Activated naive CD4-positive, alpha-beta T cell treated with Interleukin-2 at 50 U/mL for 16 hours (primary cell): ENCODE data around the gene GPC3.
"Not testable (repeated sequence)": the region's sequence is repeated elsewhere in the genome, so short reads cannot be mapped to it uniquely, and the experiment has no call there.

Source experiments
- DNase-seq: peaks from one replicate; pipeline ENCODE4 v3.0.0-alpha.2; 2020

GPC3 gene

DNA sequence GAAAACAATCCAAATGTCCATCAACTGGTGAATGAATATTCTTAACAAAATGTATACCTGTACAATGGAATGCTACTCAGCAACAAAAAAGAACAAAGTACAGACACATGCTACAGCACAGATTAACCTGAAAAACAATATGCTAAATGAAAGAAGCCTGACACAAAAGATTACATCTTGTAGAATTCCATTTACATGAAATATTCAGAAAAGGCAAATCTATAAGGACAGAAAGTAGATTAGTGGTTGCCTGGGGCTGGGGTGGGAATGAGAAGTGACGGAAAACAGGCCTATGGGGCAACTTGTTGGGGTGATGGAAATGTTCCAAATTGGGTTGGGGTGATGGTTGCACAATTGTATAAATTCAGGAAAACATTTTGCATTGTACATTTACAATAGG, 351.0 kb downstream of the GPC3 start:
- DNase-seq: no peak

DNA sequence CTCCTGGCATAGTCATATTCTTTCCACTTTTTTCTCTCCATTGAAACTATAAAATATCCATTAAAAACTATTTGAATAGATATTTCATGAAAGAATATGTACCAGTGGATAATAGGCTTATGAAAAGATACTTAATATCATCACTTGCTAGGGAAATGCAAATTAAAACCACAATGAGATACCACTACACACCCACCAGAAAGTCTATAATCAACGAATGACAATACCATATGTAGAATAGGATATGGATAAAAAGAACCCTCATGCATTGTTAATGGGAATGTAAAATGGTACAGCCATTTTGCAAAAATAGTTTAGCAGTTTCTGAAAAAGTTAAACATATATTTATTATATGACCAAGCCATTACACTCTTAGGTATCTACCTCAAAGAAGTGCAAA, 351.4 kb downstream of the GPC3 start:
- DNase-seq: no peak

DNA sequence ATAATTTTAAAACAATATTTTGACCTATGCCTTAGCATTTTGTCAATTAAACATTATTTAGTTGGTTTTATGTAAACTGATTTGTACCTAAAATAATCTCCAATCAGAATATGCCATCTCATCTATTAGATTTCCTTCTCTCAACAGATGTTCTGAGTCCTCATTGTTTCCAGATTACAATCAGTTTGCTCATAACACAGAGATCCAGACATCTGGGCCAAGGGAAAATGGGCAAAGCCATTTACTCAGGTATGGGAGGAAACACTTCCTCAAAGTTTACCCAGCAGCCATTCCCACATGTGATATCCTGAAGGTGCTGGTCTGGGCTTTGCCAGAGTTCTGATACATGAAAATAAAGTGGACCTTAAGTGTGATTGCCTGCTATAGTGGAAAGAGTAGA, 352.2 kb downstream of the GPC3 start:
- DNase-seq: no peak

DNA sequence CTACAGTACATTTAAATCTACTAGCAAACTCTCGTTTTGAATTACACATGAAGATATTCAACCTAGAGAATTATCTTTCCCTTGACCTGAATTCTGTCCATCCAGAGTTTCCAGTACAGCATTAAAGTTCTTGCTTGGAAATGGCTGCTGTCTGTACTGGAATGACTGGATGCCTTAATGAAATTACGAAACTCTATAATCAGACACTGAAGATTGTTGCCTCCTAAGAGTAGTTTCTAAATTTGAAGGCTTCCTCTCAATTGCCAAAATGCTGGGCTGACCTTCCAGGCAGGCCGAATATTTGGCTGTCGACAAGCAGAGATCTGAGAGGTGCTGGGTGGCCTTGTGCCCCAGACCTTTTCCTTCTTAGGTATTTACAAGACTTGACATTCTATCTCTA, 355.0 kb downstream of the GPC3 start:
- DNase-seq: no peak

DNA sequence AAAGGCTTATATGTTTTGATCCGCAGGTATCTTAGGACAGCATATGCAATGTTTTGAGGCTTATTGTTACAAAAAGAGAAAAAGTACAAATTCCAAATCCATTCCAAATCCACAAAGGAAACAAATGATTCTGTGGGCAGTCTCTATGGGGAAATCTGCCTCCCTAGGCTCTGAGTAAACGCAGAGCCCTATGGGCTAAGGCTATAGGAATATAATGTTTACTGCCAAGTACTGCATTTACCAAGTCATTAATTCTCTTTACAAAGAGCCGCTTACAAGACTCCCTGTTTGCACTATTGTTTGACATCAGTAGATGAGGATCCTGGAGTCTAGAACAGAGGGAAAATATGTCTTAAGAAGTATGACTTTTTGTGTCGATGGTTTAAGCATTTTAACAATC, 357.7 kb downstream of the GPC3 start:
- DNase-seq: no peak

DNA sequence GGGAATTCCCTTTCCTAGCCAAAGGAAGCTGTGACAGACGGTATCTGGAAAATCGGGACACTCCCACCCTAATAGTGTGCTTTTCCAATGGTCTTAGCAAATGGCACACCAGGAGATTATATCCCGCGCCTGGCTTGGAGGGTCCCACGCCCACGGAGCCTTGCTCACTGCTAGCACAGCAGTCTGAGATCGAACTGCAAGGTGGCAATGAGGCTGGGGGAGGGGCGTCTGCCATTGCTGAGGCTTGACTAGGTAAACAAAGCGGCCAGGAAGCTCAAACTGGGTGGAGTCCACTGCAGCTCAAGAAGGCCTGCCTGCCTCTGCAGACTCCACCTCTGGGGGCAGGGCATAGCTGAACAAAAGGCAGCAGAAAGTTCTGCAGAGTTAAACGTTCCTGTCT, 364.0 kb downstream of the GPC3 start:
- not testable (repeated sequence) for DNase-seq

DNA sequence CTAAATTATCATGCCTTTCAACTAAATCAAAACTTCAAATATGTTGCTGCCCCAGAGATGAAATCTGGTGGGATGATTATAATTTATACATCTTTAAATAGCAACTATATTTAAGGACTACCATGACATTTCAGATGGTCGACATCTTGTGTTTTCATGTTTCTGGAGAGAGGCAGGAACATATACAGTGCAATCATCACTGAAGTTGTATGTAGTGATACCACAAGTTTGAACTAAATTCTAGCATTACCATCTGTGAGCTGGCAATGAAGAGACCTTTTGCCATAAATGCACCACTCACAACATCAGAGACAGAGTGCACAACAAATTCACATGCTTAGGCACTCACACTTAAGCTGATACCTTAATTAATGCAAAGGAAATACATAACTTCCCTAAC, 373.7 kb downstream of the GPC3 start:
- no peak for DNase-seq

DNA sequence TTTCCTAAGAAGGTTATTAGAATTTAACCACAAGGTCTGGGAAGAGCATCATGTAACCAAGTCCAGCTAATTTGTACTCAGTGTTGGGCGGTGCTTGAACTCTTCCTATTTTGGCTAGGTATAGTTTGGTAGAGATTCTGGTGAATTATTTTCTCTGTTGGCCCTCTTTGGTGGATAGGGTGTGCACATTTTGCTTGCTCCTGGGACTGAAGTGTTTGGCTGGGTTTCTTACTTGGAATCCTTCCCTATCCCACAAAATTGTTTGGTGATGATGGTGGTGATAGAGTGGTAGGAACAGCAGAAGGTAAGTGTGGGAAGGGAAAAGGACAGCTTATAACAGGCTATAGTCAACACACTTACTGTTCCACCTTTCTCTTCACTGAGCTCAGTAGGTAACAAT, 375.3 kb downstream of the GPC3 start:
- no peak for DNase-seq

DNA sequence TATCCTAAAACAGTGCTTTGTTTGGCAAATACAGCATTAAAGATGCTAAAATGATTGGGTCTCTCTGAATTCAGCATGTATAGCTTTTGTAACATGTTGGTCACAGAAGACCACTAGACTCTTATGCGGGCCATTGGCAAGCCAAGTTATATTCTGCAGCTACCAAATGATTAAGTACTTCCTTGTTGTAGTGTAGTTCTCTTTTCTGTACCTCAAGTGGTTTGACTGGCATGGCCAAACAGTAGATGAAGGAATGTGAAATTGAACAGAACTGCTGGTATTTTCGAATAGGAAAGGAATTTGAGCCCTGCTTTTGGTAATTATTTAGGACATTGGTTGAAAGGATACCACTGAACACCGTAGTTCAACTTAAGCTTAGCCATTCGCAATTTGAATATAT, 376.2 kb downstream of the GPC3 start:
- DNase-seq: no peak

DNA sequence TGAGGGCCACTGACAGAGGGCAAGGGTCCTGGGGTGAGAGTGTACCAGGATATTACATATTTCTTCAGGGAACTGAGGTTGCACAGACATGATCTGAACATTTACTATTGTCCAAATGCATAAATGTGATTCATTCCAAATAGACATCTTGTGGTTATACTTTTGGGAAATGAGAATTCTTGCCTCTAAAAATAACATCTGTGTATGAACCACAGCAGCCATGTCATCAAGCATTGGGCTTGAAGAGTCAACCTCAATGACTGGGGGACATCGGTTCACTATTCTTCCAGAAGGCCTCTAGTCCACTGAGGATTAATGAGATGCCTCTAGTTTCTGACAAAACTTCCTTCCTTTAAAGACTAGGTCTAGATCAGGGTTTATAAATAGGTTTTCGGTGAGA, 377.0 kb downstream of the GPC3 start:
- DNase-seq: no peak

DNA sequence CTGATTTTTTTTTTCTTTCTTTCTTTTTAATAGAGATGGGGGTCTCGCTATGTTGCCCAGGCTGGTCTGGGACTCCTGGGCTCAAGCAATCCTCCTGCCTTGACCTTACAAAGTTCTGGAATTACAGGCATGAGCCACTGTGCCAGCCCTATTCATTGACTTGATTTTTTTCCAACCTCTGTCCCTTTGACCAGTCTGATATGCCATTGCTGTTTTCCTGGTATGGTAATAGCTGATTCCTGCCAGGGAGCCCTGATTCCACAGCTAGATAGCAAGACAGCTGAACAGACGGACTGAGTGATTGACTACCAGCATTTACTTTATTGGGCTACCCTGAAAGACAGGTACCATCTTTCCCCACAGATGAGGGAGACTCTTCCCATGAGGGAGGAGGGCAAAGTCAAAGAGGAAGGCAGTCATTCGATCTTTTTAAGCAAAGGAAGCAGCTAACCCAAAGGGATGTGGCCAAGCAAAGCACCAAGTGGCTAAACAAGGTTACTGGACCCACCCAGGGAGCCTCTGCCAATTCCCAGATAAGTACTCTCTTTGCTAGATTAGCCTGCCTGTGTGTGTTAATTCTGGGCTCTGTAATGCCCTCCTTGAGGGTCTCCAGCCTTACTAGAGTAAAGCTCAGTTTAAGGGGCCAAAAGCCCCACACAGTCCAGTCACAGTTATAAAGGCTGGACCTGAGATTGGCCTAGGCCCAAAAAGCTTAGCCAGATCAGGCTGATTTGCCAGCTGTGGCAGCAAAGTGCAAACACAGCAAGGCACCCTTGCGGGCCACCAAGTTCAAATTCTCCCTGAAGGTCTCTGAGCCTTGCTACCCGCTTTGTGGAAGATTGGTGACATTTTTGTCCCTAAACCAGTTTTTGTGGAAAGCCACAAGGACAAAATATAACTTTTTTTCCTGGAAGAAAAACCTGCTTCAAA, 377.7 kb downstream of the GPC3 start:
- DNase-seq: no peak

DNA sequence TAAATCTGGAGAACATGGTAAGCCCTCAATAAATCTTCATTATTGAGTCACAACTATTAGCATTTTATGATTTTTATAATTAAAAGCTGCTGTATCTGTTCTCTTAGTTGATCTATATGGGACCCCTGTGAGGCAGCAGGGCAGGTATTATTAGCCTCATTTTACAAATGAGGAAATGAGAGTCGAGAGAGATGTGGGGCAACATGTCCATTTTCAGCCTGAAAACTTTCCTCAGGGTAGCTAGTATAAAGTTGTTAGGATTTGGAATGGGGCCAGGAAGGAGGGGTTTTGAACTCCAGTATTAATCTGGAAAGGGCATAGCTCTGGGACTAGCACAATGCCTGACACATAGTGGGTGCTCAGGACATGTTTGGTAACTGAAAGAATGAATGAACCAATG, 378.4 kb downstream of the GPC3 start:
- no peak for DNase-seq

DNA sequence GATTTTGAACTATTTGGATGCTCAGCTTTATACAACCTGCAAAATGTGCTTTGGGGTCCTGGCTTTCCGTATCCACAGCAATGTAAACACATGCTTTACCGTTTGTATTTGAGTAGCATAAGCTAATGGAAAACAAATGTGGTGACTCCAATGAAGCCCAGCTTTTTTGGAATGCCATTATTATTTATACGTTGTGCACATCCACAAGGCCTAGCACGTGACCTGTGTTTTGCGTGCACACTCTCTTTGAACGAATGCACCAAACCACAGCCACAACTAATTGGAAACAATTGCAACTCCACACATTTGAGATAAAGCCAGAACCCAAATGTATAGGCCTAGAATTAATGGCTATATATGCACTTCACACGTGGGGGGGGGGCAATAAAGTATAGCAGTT, 380.6 kb downstream of the GPC3 start:
- DNase-seq: no peak

DNA sequence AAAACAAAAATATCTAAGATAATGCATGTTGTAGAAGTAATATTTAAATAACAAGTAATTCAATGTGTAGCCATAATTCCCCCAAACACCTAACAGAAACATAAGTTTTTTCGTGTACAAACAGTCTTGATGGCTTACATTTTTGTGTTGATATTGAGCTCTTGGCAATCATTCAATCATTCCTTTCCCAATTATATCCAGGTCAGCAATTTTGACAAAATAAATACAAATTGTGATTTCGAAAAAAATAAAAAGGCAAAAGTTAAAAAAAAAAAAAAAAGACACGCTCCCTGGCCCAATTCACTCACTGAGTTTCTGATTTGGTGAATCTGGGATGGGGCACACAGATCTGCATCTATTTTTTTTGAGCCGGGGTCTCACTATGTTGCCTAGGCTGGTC, 382.5 kb downstream of the GPC3 start:
- DNase-seq: no peak

DNA sequence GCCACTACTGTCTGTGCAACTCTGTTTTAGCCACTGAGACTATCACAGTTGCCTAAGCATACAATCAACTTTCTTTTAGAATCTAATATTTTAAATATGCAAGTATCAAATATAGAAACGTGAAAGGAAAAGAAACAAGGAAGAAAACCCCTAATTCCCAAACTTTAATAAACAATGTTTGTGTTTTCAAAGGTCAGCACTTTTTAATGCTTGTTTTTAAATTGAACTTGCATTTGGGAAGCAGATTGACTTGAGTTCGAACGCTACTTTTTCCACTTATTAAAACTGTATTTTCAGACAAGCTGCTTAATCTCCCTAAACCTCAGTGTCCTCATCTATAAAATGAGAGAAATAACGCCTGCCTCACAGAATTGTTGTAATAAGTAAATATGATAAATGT, 384.3 kb downstream of the GPC3 start:
- no peak for DNase-seq

DNA sequence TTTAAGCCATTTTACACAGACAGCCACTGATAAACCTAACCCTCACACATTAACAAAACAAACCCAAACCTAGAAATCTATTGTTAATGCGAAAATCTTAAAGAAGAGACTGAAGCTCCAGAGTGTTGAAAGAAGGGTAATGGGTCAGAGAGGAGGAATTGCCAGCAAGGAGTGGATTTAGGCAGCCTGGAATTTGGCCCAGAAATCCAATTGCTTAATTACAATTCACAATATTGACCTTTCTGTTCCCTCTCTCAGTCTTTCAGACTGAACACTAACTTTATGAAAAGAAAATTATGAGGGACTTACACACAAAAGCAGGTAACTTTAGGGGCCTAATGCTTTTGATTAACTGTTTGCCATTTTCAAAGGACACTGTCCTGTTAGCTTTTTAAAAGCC, 384.9 kb downstream of the GPC3 start:
- DNase-seq: no peak

DNA sequence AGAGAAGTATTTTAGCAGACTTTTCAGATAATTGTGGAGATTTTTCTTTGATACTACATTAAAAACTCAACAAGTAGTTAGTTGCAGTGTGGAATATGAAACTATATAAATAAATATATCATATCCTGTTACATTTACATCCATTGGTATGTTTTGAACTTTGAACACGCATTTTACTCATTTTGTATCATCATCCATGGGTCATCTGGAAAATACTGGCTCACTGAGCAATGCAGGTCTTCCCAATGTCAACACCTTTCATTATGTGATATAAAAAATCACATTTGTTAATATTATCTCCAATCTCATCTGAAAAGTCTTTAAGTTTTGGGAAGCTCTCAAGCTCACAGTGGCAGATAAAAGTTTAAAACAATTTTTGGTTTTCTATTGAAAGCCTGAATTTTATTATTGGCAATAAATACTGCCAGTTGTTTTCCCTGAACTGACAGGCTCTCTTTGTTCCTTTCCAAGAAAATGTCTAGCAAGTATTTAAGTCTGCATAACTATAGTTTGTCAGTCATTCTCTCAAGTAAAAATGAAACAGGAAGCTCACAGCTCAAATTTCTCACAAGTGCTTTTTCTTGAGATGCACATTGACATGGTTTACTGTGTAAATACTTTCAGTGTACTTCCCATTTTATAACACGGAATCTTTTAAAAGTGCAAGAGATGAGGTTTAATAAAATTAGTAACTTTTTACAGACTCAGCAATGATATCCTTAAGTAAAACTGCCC, 386.6 kb downstream of the GPC3 start:
- DNase-seq: no peak

DNA sequence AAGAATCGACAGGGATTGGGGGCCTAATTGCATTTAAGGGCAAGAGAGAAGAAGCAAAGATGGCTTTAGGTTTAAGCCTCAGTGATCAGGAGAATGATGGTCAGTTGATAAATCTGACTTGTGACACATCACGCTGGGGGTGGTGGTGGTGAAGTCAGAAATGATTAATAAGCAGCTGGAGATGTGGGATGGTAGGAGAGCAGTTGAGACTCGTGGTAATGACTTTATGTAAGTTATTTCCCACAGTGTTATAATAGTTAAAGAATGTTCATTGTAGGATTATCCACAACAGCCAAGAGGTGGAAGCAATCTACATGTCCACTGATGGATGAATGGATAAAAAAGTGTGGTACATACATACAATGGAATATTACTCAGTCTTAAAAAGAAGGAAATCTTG, 391.2 kb downstream of the GPC3 start:
- no peak for DNase-seq

DNA sequence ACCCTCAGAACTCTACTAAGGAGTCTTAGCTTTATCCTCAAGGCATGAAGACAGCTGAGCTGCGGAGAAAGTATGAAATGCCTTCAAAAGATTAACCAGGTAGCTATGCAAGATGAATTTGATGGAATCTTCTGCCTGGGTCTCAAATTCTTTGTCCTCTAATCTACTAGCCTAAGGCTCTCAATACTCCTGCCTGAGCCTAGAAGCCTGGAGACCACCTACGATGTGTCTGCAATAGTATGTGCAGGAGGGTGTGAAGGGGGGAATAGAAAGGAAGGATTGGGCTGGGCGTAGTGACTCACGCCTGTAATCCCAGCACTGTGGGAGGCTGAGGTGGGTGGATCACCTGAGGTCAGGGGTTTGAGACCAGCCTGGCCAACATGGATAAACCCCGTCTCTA, 391.9 kb downstream of the GPC3 start:
- DNase-seq: no peak

DNA sequence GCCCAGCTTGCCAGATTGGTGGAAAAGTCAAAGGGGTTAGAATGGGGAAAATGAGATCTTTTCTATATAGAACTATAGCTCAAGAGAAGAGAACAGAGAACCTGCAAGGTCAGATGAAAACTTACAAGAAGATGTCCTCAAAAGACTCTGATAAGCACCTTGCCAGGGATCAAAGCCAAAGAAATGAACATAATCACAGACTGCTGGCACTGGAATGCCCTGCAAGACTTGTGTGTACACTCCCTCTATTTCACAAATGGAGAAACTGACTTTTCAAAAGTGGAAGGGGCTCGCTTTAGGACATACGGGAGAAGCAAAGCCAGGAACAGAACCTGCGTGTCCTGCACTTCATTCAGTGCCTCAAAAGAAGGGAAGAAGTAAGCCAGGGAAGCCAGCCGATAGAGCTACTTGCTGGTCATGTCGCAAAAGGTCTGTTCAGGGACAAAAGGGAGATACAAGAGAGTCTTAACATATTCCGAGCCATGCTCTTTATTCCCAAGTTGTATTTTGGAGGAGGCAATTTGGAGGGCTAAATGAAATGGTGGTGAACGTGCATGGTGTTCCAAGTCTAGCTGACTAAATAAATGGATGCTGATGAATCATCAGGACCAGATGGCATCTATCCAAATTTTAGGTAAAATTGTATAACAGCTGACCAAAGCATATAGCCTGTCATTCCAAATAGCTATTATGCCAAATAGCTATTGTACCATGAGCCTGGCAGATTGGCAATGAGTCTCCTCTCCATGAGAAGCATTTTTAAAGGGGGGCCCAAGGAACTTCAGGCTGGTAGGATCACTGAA, 394.5 kb downstream of the GPC3 start:
- DNase-seq: no peak

DNA sequence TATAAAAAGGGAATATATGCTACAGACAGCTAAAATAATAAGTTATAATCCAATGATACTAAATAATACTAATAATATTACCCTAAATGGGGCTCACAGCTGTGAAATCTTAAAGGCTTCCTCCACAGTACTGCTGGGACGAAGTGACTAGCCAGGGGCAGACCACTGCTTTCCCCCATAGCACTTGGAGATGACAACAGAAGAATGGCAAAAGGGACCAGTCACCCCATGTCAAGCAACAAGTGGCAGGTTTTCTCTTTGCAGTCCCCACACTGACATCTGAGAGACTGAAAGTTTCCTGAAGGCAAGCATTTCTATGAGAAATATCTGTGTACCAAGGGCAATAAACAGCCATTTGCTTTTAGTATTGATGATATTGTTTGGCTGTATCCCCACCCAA, 396.6 kb downstream of the GPC3 start:
- DNase-seq: no peak

DNA sequence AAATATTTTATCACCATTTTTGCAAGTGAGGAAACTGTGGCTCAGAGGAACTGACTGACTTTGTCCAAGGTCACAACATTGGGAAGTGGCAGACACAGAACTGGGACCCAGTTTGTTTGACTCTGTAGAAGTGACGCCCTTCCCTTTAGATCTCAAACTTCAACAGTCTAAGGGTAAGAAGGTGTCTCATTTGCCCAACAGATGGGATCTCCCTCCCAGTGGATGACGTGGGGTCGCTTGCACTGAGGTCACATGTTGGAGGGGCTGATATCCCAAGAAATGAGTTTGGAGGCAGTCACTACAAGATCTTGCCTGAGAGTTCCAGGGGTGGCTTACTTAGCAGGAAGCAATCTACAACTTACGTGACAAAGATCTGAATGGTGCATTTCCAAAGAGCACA, 397.6 kb downstream of the GPC3 start:
- no peak for DNase-seq

DNA sequence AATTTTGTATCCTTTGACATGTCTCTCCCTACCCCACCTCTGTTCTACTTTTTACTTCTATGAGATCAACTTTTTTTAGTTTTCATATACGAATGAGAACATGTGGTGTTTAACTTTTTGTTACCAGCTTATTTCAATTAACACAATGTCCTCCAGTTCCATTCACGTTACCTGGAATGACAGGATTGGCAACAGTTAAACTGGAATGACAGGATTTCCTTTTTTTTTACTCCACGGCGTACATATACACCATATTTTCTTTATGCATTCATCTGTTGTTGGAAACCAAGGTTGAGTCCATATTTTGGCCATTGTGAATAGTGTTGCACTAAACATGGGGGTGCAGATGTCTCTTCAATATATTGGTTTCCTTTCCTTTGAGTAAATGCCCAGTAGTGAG, 398.3 kb downstream of the GPC3 start:
- no peak for DNase-seq

DNA sequence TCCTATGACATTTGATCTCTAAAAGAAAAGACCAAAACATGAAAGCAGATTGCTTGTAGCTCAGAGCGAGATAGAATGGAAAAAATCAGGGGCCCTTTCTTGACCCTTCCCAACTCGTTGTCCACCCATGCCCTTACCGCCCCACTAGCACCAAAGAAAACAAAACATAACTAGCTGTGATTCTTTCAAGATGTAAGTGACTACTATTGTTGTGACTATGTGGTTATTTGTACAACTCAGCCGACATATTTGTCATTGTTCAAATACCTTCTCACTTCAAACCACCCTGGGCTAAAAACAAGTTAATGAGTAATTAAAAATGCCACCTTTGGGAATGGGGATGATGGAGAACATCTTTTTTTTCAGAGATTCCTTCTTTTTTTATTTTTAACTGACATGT, 399.0 kb downstream of the GPC3 start:
- DNase-seq: no peak
